ENCODE results near the gene FCRLA.
"Not testable (repeated sequence)": the region's sequence is repeated elsewhere in the genome, so short reads cannot be mapped to it uniquely, and the experiment has no call there.

FCRLA gene

GRCh38 chr1:161707503-161707902 lies 474 bp downstream of the FCRLA start:
- no peak for DNase-seq

DNA sequence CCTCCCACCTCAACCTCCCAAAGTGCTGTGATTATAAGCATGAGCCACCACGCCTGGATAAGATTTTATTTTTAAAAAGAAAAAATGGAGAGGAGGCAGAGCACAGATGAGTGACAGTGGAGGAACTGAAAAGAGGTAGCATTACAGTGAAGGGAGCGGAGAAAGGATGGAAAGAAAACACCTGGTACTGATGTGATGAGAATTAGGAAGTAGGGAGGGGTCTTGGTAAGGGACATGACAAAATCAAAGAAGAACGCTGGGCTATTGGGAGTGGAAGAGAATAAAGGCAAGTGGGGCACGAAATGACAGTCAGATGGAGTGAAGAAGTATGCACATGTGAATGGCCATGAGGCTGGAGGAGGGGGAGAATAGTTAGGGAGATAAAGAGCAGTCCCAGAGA lies 2.3 kb downstream of the FCRLA start:
- DNase-seq: no peak

- DNase-seq: no peak
These were observed 3.5 kb downstream of the FCRLA start for GRCh38 chr1:161710560-161710959.

- DNase-seq: no peak
These were observed 11.7 kb downstream of the FCRLA start for GRCh38 chr1:161718559-161719324.

DNA sequence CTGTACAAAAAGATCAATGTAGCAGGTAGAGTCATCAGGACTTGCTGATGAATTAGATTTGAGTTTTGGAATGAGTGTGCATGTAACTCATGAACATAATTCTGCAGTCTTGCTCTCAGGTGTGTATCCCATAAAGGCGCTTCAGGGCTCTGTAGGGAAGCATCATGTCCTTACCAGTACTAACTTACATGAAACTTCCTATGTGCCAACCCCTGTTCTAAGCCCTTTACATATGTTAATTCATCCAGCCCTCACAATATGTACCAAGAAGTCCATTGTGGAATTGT lies 12.2 kb downstream of the FCRLA start:
- DNase-seq: no peak

DNA sequence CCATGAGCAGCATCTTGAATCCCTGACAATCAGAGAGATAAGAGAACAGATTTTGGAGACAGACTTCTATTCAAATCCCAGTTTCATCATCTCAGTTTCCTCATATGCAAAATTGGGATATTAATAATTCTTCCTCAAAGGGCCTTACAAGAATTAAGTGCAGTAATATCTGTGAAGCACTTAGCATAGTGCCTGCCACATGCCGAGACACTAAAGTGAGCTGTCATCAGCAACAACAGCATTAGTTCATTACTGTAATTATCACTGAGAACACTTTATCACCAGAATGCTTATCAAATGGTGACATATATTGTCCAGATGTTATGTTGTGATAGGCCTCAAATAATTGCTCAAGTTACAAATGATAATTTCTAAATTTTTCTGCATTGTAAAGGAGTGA lies 13.4 kb downstream of the FCRLA start:
- DNase-seq: no peak

- no peak for DNase-seq
These were observed 14.1 kb downstream of the FCRLA start, which contains the start of gene FCRLB for GRCh38 chr1:161720956-161721737. Gene FCRLB (plus strand): TSS chr1:161721544. CDS start chr1:161722673, 1,129 bp downstream.

- DNase-seq: peak; percentile 63
These were observed 14.8 kb downstream of the FCRLA start for GRCh38 chr1:161721738-161722343.

DNA sequence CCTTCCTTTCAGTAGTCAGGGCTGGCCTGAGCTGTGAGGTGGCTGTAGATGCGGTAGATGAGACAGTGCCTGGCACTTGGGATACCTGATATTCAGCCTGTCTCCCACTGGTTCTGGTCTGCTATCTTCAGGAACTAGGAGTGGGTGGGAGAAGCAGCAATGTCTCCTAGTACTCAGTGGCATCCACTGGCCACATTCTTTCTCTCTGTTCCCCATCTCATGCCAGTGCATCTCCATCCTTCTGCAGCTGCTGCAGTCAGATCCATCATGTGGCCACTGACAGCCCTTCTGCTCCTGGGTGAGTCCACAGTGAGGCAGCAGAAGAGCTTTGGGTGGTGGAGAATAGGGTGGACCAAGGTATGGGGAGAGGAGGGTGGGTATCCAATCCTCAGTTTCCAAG lies 15.4 kb downstream of the FCRLA start:
- no peak for DNase-seq

DNA sequence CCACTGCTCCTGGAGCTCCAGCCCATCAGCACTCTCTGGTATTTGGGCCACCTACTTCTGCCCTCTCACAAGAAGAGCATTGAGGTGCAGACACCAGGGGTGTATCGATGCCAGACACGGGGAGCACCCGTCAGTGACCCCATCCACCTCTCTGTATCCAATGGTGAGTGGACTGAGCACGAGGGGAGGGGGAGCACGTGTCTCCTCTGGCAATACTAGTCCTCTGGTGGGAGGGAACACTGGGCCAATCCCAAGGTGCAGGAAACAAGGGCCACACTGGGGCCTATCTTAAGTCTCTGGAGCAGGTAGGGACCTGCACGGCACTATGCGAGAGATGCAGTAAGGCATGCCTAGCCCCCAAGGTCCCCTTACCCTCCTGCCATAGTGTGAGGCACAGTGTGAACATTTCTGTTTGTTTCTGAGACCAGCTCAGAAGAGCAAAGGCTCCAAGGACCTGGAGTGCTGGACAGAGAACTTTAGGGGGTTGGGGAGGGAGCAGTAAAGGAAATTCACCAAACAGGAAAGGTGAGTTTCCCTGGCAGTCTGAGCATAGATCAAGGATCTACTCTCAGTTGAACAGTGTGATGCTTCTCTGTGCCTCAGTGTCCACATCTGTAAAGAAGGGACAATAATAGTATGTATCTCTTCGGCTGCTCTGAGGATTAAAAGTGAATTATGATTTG lies 16.6 kb downstream of the FCRLA start:
- no peak for DNase-seq

DNA sequence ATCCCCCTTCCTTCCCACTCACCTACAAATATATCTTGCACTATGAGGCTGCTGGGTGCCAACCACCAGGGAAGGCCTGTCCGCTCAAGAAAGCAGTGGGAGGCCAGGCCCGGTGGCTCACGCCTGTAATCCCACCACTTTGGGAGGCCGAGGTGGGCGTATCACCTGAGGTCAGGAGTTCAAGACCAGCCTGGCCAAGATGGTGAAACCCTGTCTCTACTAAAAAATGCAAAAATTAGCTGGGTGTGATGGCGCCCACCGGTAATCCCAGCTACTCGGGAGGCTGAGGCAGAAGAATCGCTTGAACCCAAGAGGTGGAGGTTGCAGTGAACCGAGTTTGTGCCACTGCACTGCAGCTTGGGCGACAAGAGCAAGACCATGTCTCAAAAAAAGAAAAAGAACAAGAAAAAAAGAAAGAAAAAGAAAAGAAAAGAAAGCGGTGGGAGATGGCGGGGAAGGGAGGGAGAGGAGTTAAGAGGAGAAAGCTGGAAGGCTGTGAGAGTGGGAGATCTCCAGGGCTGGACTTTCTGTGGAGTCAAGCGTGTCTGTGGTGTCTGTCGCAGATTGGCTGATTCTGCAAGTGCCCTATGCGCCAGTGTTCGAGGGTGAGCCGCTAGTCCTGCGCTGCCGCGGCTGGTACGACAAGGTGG lies 18.4 kb downstream of the FCRLA start:
- DNase-seq: not testable (repeated sequence)

GRCh38 chr1:161725908-161726472 lies 19.0 kb downstream of the FCRLA start:
- DNase-seq: peak; percentile 38

GRCh38 chr1:161726473-161727255 lies 19.6 kb downstream of the FCRLA start:
- peak; percentile 61 for DNase-seq

DNA sequence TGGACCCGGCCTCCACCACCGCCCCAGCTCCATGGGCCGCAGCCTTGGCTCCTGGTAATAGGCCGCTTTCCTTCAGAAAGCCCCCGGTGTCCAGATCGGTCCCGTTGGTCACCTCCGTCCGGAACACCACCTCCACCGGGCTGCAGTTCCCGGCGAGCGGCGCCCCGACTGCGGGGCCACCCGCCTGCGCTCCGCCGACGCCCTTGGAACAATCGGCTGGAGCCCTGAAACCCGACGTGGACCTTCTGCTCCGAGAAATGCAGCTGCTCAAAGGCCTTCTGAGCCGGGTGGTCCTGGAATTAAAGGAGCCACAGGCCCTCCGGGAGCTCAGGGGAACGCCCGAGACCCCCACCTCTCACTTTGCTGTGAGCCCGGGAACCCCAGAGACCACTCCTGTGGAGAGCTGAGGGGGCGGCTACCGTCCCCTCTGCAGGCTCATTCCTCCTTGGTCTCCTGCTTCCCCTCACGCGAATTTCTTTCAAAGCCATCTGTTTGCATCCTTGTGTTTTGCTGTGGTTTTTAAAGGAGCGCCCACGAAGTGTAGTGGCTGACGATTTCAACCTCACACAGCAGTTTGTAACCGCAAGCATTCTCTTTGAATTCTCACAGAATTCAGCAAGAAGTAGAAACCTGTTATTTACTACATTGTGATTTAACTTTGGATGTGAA lies 20.4 kb downstream of the FCRLA start:
- peak; percentile 7 for DNase-seq

- no peak for DNase-seq
These were observed 21.6 kb downstream of the FCRLA start for GRCh38 chr1:161728376-161729226.

GRCh38 chr1:161730050-161730564 lies 23.1 kb downstream of the FCRLA start:
- DNase-seq: no peak

DNA sequence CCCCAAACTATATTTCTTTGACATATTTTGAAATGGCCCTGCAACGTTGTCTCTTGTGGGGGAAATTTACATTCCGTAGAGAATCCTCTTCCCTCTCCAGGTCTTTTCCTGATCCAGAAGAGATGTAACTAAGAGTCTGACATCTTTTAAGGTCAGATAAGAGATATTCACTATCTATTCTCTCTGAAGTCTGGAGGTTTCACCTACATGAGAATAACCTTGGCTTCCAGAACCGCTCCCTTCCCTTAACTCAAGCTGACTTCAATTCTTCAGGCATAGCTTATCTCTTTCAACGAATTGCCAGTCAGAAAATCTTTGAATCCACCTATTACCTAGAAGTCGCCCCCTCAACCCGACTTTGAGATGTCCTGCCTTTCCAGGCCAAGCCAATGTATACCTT lies 24.2 kb downstream of the FCRLA start:
- no peak for DNase-seq

DNA sequence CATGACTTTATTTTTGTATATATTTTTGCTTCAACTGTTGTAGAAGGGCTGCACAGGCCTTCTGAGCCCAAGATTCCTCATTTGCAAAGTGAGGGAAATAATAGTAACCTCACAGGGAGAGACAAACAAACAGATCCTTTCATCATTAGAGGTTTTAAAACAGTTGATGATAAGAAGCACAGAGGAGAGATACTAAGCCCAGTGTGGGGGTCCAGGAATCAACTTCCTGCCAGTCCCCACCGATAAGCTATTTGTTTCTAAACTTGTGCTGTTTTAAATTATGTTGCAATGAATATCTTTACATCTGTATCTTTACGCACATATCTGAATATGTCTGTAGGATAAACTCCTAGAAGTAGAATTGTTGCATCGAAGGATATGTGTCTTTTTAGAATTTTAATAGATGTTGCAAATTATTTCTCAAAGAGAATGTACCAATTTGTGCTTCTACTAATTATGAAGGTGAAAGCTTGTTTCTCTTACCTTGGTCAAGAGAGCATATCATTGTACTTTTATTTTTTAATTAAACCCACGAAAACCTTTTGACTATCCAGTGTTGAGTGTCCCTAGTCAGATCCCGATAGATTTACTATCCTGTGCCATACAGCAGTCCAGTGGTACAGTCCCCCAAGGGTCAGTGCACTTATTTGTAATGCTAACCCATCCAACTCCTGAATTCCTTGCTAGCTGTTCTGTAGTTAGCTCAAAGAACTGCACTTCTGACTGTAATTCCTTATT lies 25.1 kb downstream of the FCRLA start:
- no peak for DNase-seq

GRCh38 chr1:161733526-161733925 lies 26.5 kb downstream of the FCRLA start:
- no peak for DNase-seq

All from GDM1 (cell line).